NCI-H82 (cell line): Measurements from ENCODE around the gene PSMC3.

Experiments
- DNase-seq: peaks from one replicate; lab custom pipeline; 2025; lab: John Stamatoyannopoulos, UW

Gene PSMC3

GRCh38 chr11:47426062-47426956 lies at the start of gene PSMC3:
PSMC3 (minus strand) TSS chr11:47426439; CDS start chr11:47426279, 160 bp downstream.
- DNase-seq: peak; percentile 98

- DNase-seq: no peak
Observed at GRCh38 chr11:47470671-47471070, 44.4 kb upstream of the PSMC3 start.

- no peak for DNase-seq
Observed at GRCh38 chr11:47469361-47470179, 43.3 kb upstream of the PSMC3 start.

GRCh38 chr11:47468598-47469214 lies 42.5 kb upstream of the PSMC3 start:
- DNase-seq: no peak

GRCh38 chr11:47467357-47467756 lies 41.1 kb upstream of the PSMC3 start:
- DNase-seq: peak; percentile 51

GRCh38 chr11:47466701-47467250 lies 40.5 kb upstream of the PSMC3 start:
- DNase-seq: peak; percentile 36

- DNase-seq: no peak
Observed at GRCh38 chr11:47466201-47466600, 40.0 kb upstream of the PSMC3 start.

- peak; percentile 82 for DNase-seq
Observed at GRCh38 chr11:47464483-47464882, 38.2 kb upstream of the PSMC3 start.

- DNase-seq: peak; percentile 17
Observed at GRCh38 chr11:47461876-47462275, 35.6 kb upstream of the PSMC3 start.

GRCh38 chr11:47460571-47461235 lies 34.5 kb upstream of the PSMC3 start:
- no peak for DNase-seq

GRCh38 chr11:47454258-47454671 lies 28.0 kb upstream of the PSMC3 start:
- peak; percentile 80 for DNase-seq

GRCh38 chr11:47453365-47453764 lies 27.1 kb upstream of the PSMC3 start:
- no peak for DNase-seq

GRCh38 chr11:47451990-47452389 lies 25.8 kb upstream of the PSMC3 start:
- DNase-seq: no peak

- no peak for DNase-seq
Observed at GRCh38 chr11:47451436-47451835, 25.2 kb upstream of the PSMC3 start.

- no peak for DNase-seq
Observed at GRCh38 chr11:47449541-47449940, 23.3 kb upstream of the PSMC3 start.

GRCh38 chr11:47448566-47449427 lies 22.6 kb upstream of the PSMC3 start, which contains the start of gene RAPSN:
RAPSN (minus strand) TSS chr11:47449136; CDS start chr11:47448964, 172 bp downstream.
- no peak for DNase-seq

GRCh38 chr11:47447906-47448305 lies 21.7 kb upstream of the PSMC3 start:
- no peak for DNase-seq

GRCh38 chr11:47446833-47447232 lies 20.6 kb upstream of the PSMC3 start:
- no peak for DNase-seq

- no peak for DNase-seq
Observed at GRCh38 chr11:47445840-47446239, 19.6 kb upstream of the PSMC3 start.

GRCh38 chr11:47443817-47444216 lies 17.6 kb upstream of the PSMC3 start:
- no peak for DNase-seq
